ENCODE results near the gene RCC2. TPM values are rescaled to one million over a fixed set of nuclear protein-coding genes. Genes with fewer than 3 reads are reported as not detected.
"Not testable (repeated sequence)": the region's sequence is repeated elsewhere in the genome, so short reads cannot be mapped to it uniquely, and the experiment has no call there.

RCC2 gene
- total RNA-seq, 1 experiment from 2014 or later, result 116 TPM

DNA sequence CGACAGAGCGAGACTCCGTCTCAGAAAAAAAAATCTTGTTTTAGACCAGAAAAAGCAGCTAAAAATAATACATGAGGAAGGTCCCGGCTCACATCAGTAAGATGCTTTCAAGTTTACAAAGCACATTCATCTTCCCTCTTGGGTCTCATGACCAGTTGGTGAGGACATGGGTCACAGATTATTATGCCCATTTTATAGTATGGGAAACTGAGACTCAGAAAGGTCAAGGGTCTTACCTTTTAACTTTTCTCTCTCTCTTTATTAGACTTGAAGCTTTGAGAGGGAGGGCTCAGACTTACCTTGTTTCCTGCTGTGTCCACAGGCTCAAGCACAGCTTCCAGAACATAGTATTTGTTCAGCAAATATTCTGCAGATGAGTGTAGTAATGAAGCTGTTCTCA is 13.2 kb upstream of the RCC2 start:
- ATAC-seq (no peak), DNase-seq (ENCODE audit: low read depth, low spot score) (no peak)
- TF ChIP-seq SIN3A (IDR thresholded peaks at IDR 0.05; ENCODE audit: borderline replicate concordance, insufficient read depth, low read depth, low read length) (no peak), POLR2AphosphoS5 (IDR thresholded peaks at IDR 0.05; ENCODE audit: low read depth, low read length) (no peak), TCF7L2 (IDR thresholded peaks at IDR 0.05; ENCODE audit: low read depth, low read length) (no peak)
- TF ChIP-seq, protein P1, sequence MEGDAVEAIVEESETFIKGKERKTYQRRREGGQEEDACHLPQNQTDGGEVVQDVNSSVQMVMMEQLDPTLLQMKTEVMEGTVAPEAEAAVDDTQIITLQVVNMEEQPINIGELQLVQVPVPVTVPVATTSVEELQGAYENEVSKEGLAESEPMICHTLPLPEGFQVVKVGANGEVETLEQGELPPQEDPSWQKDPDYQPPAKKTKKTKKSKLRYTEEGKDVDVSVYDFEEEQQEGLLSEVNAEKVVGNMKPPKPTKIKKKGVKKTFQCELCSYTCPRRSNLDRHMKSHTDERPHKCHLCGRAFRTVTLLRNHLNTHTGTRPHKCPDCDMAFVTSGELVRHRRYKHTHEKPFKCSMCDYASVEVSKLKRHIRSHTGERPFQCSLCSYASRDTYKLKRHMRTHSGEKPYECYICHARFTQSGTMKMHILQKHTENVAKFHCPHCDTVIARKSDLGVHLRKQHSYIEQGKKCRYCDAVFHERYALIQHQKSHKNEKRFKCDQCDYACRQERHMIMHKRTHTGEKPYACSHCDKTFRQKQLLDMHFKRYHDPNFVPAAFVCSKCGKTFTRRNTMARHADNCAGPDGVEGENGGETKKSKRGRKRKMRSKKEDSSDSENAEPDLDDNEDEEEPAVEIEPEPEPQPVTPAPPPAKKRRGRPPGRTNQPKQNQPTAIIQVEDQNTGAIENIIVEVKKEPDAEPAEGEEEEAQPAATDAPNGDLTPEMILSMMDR (IDR thresholded peaks at IDR 0.05), result no peak
- TF ChIP-seq, protein P2, sequence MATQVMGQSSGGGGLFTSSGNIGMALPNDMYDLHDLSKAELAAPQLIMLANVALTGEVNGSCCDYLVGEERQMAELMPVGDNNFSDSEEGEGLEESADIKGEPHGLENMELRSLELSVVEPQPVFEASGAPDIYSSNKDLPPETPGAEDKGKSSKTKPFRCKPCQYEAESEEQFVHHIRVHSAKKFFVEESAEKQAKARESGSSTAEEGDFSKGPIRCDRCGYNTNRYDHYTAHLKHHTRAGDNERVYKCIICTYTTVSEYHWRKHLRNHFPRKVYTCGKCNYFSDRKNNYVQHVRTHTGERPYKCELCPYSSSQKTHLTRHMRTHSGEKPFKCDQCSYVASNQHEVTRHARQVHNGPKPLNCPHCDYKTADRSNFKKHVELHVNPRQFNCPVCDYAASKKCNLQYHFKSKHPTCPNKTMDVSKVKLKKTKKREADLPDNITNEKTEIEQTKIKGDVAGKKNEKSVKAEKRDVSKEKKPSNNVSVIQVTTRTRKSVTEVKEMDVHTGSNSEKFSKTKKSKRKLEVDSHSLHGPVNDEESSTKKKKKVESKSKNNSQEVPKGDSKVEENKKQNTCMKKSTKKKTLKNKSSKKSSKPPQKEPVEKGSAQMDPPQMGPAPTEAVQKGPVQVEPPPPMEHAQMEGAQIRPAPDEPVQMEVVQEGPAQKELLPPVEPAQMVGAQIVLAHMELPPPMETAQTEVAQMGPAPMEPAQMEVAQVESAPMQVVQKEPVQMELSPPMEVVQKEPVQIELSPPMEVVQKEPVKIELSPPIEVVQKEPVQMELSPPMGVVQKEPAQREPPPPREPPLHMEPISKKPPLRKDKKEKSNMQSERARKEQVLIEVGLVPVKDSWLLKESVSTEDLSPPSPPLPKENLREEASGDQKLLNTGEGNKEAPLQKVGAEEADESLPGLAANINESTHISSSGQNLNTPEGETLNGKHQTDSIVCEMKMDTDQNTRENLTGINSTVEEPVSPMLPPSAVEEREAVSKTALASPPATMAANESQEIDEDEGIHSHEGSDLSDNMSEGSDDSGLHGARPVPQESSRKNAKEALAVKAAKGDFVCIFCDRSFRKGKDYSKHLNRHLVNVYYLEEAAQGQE (IDR thresholded peaks at IDR 0.05; ENCODE audit: insufficient read depth in 1 of 2, low read depth in 2 of 2, low read length in 1 of 2), result no peak
- ChIA-PET CTCF (no interaction called here), POLR2A (interaction anchor here (0.6 kb wide), 1 partner anchor 18 kb away, joined by 3 read pairs; no protein-coding TSS in a partner anchor)
- intact Hi-C loops (cut with micrococcal nuclease; ENCODE audit: unreplicated experiment) (no loop called here), in situ Hi-C loops (cut with HindIII; ENCODE audit: low pct_unique_long_range_greater_than_20kb, low sequenced_read_pairs) (no loop called here)
- Histone ChIP-seq H3K4me3 (ENCODE audit: low read depth in 2 of 2, low read length in 2 of 2) (no peak overlapping the region), H3K4me1 (ENCODE audit: control insufficient read depth, insufficient read depth, low read length) (no peaks in the 10 kb centered on the region), H3K36me3 (ENCODE audit: control insufficient read depth, insufficient read depth, low read length) (no peaks in the 10 kb centered on the region), H3K27me3 (ENCODE audit: control insufficient read depth, insufficient read depth, low read length) (no peaks in the 10 kb centered on the region), H3K9me3 (ENCODE audit: control insufficient read depth, insufficient read depth, low read depth, low read length) (no peaks in the 10 kb centered on the region), H3K27ac (ENCODE audit: low read length) (no peak overlapping the region)
- no TSS peak for BruUV-seq (replicated peaks)

DNA sequence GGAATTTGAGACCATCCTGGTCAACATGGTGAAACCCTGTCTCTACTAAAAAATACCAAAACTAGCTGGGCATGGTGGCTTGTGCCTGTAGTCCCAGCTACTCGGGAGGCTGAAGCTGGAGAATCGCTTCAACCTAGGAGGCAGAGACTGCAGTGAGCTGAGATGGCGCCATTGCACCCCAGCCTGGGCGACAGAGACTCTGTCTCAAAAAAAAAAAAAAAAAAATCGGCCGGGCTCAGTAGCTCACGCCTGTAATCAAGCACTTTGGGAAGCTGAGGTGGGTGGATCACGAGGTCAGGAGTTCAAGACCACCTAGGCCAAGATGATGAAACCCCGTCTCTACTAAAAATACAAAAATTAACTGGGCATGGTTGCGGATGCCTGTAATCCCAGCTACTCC is 12.7 kb upstream of the RCC2 start:
- ATAC-seq; in situ Hi-C loops (cut with HindIII; ENCODE audit: low pct_unique_long_range_greater_than_20kb, low sequenced_read_pairs); H3K27ac ChIP-seq (ENCODE audit: low read length); H3K36me3 ChIP-seq (ENCODE audit: control insufficient read depth, insufficient read depth, low read length); H3K9me3 ChIP-seq (ENCODE audit: control insufficient read depth, insufficient read depth, low read depth, low read length); H3K27me3 ChIP-seq (ENCODE audit: control insufficient read depth, insufficient read depth, low read length); BruUV-seq (replicated peaks); H3K4me1 ChIP-seq (ENCODE audit: control insufficient read depth, insufficient read depth, low read length); DNase-seq (ENCODE audit: low read depth, low spot score); intact Hi-C loops (cut with micrococcal nuclease; ENCODE audit: unreplicated experiment); H3K4me3 ChIP-seq (ENCODE audit: low read depth in 2 of 2, low read length in 2 of 2): not testable (repeated sequence)
- CTCF ChIA-PET, result interaction anchor here (0.6 to 1.5 kb wide), 2 partner anchors 8 to 62 kb away, joined by 3 read pairs; no protein-coding TSS in a partner anchor
- POLR2A ChIA-PET, result interaction anchor here (0.6 kb wide), 1 partner anchor 18 kb away, joined by 3 read pairs; no protein-coding TSS in a partner anchor

DNA sequence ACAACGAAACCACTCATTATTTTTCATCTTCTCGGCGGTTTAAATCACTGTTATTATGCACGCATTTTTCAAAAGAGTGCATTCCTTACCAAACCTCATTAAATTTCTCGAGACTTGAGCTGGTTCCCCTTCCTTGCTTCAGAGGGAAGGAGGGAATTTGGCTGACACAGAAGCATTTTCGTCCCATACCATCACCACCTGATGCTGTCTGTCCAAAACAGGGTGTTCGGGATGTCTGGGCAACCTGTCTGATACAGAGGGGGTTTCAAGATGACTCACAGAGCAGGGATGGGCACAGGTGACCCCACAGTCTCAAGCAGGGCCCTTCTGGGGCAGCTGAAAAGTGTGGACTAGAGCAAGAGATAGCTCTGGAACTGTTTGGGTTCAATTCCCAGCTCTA is 12.3 kb upstream of the RCC2 start:
- H3K27me3 ChIP-seq (ENCODE audit: control insufficient read depth, insufficient read depth, low read length), result no peaks in the 10 kb centered on the region
- no TSS peak for BruUV-seq (replicated peaks)
- in situ Hi-C loops (cut with HindIII; ENCODE audit: low pct_unique_long_range_greater_than_20kb, low sequenced_read_pairs), result no loop called here
- no peaks in the 10 kb centered on the region for H3K36me3 ChIP-seq (ENCODE audit: control insufficient read depth, insufficient read depth, low read length)
- ChIA-PET CTCF (interaction anchor here (0.6 to 1.5 kb wide), 2 partner anchors 8 to 61 kb away, joined by 3 read pairs; no protein-coding TSS in a partner anchor), POLR2A (no interaction called here)
- intact Hi-C loops (cut with micrococcal nuclease; ENCODE audit: unreplicated experiment), result no loop called here
- TF ChIP-seq TCF7L2 (IDR thresholded peaks at IDR 0.05; ENCODE audit: low read depth, low read length), result no peak
- TF ChIP-seq SIN3A (IDR thresholded peaks at IDR 0.05; ENCODE audit: borderline replicate concordance, insufficient read depth, low read depth, low read length), result no peak
- no peak for TF ChIP-seq POLR2AphosphoS5 (IDR thresholded peaks at IDR 0.05; ENCODE audit: low read depth, low read length)
- TF ChIP-seq, protein P1 (IDR thresholded peaks at IDR 0.05), result no peak
- TF ChIP-seq, protein P2 (IDR thresholded peaks at IDR 0.05; ENCODE audit: insufficient read depth in 1 of 2, low read depth in 2 of 2, low read length in 1 of 2), result no peak
- H3K9me3 ChIP-seq (ENCODE audit: control insufficient read depth, insufficient read depth, low read depth, low read length), result no peaks in the 10 kb centered on the region
- ATAC-seq, result no peak
- no peak for DNase-seq (ENCODE audit: low read depth, low spot score)
- H3K27ac ChIP-seq (ENCODE audit: low read length), result no peak overlapping the region
- no peaks in the 10 kb centered on the region for H3K4me1 ChIP-seq (ENCODE audit: control insufficient read depth, insufficient read depth, low read length)
- no peak overlapping the region for H3K4me3 ChIP-seq (ENCODE audit: low read depth in 2 of 2, low read length in 2 of 2)
